Immature natural killer cell (primary cell): ENCODE results near the gene HDLBP. TPM values are rescaled to one million over a fixed set of nuclear protein-coding genes. Genes with fewer than 3 reads are reported as not detected.

Experiments used
- DNase-seq, 3 donors: peaks; one replicate each; pipeline ENCODE4 v3.0.0; 2022; ENCODE audit warnings: mixed read lengths in 1 of 3
- H3K27ac Mint-ChIP-seq, 6 donors: one replicate each; pipeline ENCODE4 v1.8.0; 2020; ENCODE audit warnings: mixed read lengths in 6 of 6, mild to moderate bottlenecking in 5 of 6, inconsistent platforms in 4 of 6, moderate library complexity in 3 of 6
- H3K27me3 Mint-ChIP-seq, 3 donors: one replicate each; pipeline ENCODE4 v1.8.0; 2020 to 2021; ENCODE audit warnings: low read depth in 3 of 3, mild to moderate bottlenecking in 3 of 3, mixed read lengths in 3 of 3, moderate library complexity in 3 of 3, inconsistent platforms in 1 of 3
- H3K36me3 Mint-ChIP-seq, 3 donors: one replicate each; pipeline ENCODE4 v1.8.0; 2020; ENCODE audit warnings: mixed read lengths in 3 of 3, inconsistent platforms in 2 of 3, mild to moderate bottlenecking in 2 of 3
- H3K4me1 Mint-ChIP-seq, 2 donors: one replicate each; pipeline ENCODE4 v1.8.0; 2020; ENCODE audit warnings: inconsistent platforms in 2 of 2, mild to moderate bottlenecking in 2 of 2, mixed read lengths in 2 of 2, moderate library complexity in 1 of 2
- H3K4me3 Mint-ChIP-seq, 5 donors: one replicate each; pipeline ENCODE4 v1.8.0; 2020; ENCODE audit warnings: mild to moderate bottlenecking in 5 of 5, mixed read lengths in 5 of 5, inconsistent platforms in 3 of 5, moderate library complexity in 3 of 5
- H3K9me3 Mint-ChIP-seq, 6 donors: one replicate each; pipeline ENCODE4 v1.8.0; 2020; ENCODE audit warnings: mild to moderate bottlenecking in 6 of 6, mixed read lengths in 6 of 6, inconsistent platforms in 4 of 6, moderate library complexity in 3 of 6
- polyA plus RNA-seq, 3 donors: library from polyadenylated mRNA; unstranded; fragments of 300-500 nt; fragmentation: Illumina TruSeq; gene quantifications; one replicate each; pipeline ENCODE4 v1.2.3, GENCODE V29; 2021

The HDLBP gene
- polyA plus RNA-seq, 3 donors from 2014 or later = 20.4 to 71.7 (median 31.5) TPM

DNA sequence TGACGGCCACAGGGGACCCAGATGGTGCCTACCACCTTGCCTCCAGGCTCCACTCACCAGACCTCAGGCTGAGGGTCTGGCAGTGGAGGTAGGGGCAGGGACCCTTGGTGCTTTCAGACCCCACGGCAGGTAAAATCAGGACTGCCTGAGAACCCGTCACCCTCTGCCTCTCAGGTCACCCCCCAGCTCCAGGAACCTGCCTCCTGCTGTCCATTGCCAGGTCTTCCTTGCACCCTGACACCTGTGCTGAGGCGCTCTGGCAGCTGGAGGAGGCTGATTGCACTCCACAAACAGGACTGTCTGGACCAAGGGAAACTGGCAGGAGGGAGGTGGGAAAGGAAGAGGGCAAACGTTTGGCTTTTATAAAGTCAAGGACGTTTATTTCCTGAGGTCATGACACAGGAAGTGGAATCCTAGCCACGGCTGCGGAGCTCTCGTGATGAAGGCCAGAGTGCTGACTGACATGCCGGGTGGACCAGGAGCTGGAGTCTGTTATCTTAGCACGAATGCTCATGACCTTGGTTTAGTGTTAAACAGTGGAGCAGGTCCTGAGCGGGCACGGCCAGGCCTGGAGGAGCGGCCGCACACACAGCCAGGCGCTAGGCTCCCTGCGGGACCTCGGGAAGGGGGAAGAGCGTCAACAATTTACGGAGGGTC is 86.5 kb downstream of the HDLBP start:
- H3K27me3 Mint-ChIP-seq = peaks cover 0 to 11% (median 3%) of the 10 kb centered on the region in 3 donors
- no peak for DNase-seq
- peaks cover 18 to 41% (median 21%) of the 10 kb centered on the region in 3 donors for H3K36me3 Mint-ChIP-seq
- H3K9me3 Mint-ChIP-seq = no peaks in the 10 kb centered on the region
- H3K4me3 Mint-ChIP-seq = no peak overlapping the region
- H3K27ac Mint-ChIP-seq = peak overlapping the region in 1 of 6 donors; percentile 13
- peaks cover 0 to 4% of the 10 kb centered on the region in 2 donors for H3K4me1 Mint-ChIP-seq

DNA sequence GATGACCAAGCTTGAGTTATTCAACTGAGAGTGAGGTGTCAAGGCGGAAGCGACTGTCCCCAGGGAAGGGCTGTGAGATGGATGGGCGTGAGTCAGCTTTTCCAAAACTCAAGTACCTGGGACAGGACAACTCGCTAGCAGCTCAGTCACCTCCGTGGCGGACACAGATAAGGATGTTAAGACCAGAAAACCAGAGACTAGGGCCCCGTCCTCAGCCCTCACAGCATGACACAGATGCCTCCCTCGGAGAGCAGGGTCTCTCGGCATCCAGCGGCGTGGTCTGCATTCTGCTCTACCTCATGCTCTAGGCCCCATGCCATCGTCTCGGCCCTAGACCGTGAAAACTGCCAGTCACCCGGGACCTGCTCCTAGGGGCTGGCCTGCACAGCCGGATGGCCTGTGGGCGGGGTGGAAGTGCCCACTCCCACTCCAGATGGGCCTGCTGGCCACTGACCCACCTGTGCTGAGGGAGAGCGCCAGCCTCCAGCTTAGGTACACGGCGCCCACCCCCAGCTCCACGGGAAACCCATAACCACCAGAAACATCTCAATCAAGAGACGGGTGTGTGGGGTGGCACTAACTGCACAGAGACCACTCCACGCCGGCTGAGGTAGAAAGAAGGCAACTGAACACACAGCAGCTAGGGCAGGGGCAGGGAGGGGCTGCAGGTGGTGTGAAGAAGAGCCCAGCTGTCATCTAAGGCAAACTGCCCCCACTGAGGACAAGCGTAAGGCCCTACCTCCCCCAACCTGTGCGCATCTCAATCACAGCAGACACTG is 87.2 kb downstream of the HDLBP start:
- Mint-ChIP-seq H3K36me3 (peaks cover 17 to 34% (median 18%) of the 10 kb centered on the region in 3 donors), H3K27me3 (peaks cover 0 to 11% (median 3%) of the 10 kb centered on the region in 3 donors), H3K4me3 (no peak overlapping the region), H3K4me1 (peaks cover 0 to 4% of the 10 kb centered on the region in 2 donors), H3K9me3 (no peaks in the 10 kb centered on the region), H3K27ac (no peak overlapping the region)
- DNase-seq = no peak

DNA sequence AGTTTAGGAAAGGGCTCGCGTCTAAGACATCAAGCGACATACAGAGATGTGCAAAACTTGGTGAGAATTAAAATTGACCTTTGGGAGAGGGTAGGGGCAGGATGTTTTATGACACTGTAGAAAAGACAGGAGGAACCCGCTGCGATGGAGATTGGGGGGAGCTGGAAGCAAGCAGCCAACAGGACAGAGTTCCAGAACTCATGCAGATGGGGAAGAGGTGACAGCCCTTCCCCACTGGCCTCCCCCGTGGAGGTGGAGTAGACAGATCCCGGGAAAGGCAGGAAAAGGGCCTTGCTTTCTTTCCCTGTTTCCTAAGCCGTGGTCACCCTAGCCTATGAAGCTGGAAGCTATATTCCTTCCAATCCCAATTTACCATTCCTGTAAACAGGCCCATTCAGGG is 87.9 kb downstream of the HDLBP start:
- no peak overlapping the region for H3K4me3 Mint-ChIP-seq
- H3K4me1 Mint-ChIP-seq = peaks cover 0 to 4% of the 10 kb centered on the region in 2 donors
- H3K27me3 Mint-ChIP-seq = peaks cover 0 to 12% (median 3%) of the 10 kb centered on the region in 3 donors
- peak overlapping the region in 1 of 6 donors; percentile 26 for H3K27ac Mint-ChIP-seq
- DNase-seq = no peak
- no peaks in the 10 kb centered on the region for H3K9me3 Mint-ChIP-seq
- peaks cover 17 to 34% (median 18%) of the 10 kb centered on the region in 3 donors for H3K36me3 Mint-ChIP-seq

DNA sequence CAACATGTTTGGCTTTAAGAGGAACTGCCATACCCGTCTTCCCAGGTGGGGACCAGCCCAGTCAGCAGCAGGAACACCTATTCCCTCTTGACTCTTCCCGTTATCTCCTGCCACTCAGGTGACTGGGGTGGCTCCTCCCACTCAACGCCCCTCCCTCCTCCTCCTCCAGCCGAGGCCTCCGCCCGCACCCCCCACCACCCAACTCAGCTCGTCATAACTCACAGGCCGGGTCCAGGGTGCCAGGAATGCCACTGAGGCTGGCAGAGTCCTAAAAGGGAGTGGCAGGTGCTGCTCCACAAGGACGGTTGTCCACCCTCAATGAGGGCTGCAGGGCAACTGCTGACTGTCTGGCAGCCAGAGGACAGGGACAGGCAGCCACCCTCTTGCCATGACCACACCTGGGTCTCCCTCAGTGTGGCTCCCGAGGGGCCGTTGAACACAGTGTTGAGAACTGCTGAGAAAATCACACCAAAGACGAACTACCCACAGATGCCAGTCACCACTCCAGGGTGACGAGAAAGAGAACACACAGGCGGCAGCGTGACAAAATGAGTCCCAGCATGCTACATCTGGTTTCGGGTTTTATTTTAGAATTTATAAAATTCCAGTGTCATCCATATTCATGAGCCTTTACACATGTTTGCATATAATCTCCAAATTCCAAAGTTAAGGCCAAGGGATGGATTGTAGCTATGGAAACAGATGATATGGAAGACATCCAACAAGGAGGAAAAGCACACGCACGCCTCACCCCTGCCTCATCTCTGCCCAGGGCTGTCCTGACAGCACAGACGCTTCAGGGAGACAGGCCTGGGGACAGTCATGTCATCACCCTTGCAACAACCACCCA is 88.5 kb downstream of the HDLBP start:
- H3K9me3 Mint-ChIP-seq = no peaks in the 10 kb centered on the region
- H3K4me1 Mint-ChIP-seq = peaks cover 0 to 4% of the 10 kb centered on the region in 2 donors
- H3K27ac Mint-ChIP-seq = peak overlapping the region in 1 of 6 donors; percentile 40
- no peak overlapping the region for H3K4me3 Mint-ChIP-seq
- H3K27me3 Mint-ChIP-seq = peaks cover 1 to 14% (median 3%) of the 10 kb centered on the region in 3 donors
- H3K36me3 Mint-ChIP-seq = peaks cover 16 to 34% (median 18%) of the 10 kb centered on the region in 3 donors
- DNase-seq = no peak

DNA sequence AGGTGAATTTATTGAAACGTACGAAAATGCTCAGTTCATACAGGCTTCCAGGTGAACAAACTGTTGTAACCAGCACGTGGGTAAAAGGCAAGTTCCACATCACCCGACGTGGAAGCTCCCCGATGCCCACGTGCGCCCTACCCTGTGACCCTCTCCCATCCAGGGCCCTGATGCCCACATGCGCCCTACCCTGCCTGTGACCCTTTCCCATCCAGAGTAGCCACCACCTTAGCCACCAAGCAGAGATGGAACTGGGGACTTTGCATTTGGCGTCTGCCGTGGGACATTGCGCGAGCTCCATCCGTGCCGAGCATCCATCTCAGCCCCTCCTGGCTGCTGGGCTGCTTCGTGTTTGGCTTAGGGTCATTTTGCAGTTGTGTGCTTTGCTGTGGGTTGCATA is 89.5 kb downstream of the HDLBP start:
- Mint-ChIP-seq H3K36me3 (peaks cover 8 to 25% (median 10%) of the 10 kb centered on the region in 3 donors), H3K27me3 (peaks cover 1 to 12% (median 3%) of the 10 kb centered on the region in 3 donors), H3K4me3 (no peak overlapping the region), H3K9me3 (no peaks in the 10 kb centered on the region), H3K27ac (no peak overlapping the region), H3K4me1 (peaks cover 0 to 3% of the 10 kb centered on the region in 2 donors)
- no peak for DNase-seq

DNA sequence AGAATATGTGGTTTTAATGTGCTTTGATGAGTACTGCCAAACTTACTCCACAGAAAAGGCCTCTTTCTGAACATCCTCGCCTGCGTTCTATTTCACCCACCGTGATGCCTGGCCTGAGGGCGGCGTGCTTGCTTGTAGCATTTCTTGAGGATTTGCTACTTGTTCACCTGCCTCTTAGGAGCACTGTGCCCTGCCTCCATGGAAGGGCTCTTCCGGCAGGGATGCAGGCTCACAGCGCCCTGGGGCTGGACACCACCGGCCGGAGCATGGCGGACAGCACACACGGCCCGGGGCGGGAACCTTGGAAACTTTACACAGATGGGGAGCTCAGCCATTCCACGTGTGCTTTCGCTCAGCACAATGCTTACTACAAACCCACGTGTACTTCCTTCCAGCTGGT is 89.9 kb downstream of the HDLBP start:
- Mint-ChIP-seq H3K4me1 (peaks cover 0 to 3% of the 10 kb centered on the region in 2 donors), H3K27me3 (peaks cover 1 to 12% (median 3%) of the 10 kb centered on the region in 3 donors), H3K4me3 (no peak overlapping the region), H3K36me3 (peaks cover 8 to 22% (median 10%) of the 10 kb centered on the region in 3 donors), H3K27ac (no peak overlapping the region), H3K9me3 (no peaks in the 10 kb centered on the region)
- no peak for DNase-seq

DNA sequence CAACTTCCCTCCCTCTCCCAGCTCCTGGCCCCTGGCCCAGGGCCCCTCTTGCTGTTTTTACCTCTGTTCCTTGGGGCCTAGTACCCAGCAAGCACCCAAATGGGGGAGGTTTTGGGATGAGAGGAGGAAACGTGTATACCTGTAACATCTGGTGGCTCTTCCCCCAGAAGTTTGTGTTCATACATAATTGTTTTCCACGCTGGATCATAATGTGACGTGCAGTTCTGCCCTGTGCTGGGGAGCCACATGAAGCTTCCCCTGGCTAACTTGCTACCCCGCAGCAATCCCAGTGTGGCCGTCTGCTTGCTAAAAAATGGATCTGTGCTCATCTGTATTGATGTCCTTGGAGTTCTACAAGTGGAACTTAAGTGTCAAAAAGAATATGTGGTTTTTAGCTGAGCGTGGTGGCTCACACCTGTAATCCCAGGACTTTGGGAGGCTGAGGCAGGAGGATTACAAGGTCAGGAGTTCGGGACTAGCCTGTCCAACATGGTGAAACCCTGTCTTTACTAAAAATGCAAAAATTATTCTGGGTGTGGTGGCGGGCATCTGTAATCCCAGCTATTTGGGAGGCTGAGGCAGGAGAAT is 90.5 kb downstream of the HDLBP start:
- Mint-ChIP-seq H3K27me3 (peaks cover 1 to 12% (median 3%) of the 10 kb centered on the region in 3 donors), H3K4me1 (peaks cover 3% of the 10 kb centered on the region in 2 donors), H3K27ac (no peak overlapping the region), H3K36me3 (peaks cover 8 to 17% (median 10%) of the 10 kb centered on the region in 3 donors), H3K4me3 (peak overlapping the region in 1 of 5 donors; percentile 29), H3K9me3 (no peaks in the 10 kb centered on the region)
- DNase-seq = no peak

DNA sequence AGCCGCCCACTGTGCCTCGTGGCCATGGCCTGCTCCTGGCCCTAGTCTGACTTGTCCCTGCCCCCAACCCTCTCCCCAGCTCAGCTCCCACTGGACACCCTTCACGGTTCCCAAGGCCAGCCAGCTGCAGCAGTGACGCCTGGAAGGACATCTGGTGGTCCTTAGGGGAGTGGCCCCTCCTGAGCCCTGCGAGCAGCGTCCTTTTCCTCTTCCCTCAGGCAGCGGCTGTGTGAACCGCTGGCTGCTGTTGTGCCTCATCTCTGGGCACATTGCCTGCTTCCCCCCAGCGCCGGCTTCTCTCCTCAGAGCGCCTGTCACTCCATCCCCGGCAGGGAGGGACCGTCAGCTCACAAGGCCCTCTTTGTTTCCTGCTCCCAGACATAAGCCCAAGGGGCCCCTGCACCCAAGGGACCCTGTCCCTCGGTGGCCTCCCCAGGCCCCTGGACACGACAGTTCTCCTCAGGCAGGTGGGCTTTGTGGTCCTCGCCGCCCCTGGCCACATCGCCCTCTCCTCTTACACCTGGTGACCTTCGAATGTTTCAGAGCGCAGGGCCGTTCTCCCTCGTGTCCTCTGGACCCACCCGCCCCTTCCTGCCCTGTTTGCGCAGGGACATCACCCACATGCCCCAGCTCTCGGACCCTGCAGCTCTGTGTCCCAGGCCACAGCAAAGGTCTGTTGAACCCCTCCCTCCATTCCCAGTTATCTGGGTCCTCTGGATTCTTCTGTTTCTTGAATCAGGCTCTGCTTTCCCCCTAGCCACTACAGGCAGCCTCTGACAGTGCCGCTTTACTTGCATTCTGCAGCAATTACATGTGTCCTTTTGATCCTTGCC is 91.2 kb downstream of the HDLBP start:
- Mint-ChIP-seq H3K4me1 (peaks cover 3 to 10% of the 10 kb centered on the region in 2 donors), H3K27ac (no peak overlapping the region), H3K9me3 (no peaks in the 10 kb centered on the region), H3K27me3 (peaks cover 1 to 9% (median 3%) of the 10 kb centered on the region in 3 donors), H3K36me3 (peaks cover 7 to 17% (median 9%) of the 10 kb centered on the region in 3 donors), H3K4me3 (peak overlapping the region in 1 of 5 donors; percentile 29)
- DNase-seq = no peak

DNA sequence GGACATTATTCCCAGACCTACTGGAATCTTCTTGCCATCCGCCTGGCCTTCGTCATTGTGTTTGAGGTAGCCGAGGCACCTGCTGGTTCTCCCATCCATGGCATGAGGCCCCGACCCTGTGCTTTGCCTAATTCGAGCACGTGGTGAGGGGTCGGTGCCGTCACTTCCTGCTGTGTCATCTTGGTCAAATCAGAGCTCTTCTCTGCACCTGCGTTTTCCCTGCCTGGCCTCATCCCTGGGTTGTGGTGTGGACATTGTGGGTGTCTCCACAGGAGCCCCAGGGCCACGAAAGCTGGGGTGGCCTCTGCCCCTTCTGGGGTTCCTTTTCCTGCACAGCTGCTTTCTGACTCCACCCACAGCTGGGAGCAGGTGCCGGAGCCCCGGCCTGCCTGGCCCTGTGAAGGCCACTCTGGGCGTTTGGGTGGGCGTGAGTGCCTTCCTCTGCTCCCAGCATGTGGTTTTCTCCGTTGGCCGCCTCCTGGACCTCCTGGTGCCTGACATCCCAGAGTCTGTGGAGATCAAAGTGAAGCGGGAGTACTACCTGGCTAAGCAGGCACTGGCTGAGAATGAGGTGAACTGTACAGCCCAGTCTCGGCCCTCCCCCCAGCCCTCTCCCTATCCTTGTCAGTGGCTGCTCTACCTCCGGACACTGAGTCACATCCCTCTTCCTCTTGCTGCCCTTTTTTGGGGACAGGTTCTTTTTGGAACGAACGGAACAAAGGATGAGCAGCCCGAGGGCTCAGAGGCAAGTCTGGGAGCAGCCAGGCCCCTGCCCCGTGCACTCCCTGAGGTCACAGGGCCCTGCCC is 92.1 kb downstream of the HDLBP start:
- no peak overlapping the region for H3K27ac Mint-ChIP-seq
- H3K4me3 Mint-ChIP-seq = no peak overlapping the region
- H3K36me3 Mint-ChIP-seq = peaks cover 5 to 13% (median 7%) of the 10 kb centered on the region in 3 donors
- peaks cover 1 to 11% (median 3%) of the 10 kb centered on the region in 3 donors for H3K27me3 Mint-ChIP-seq
- no peak for DNase-seq
- H3K4me1 Mint-ChIP-seq = peaks cover 9 to 18% of the 10 kb centered on the region in 2 donors
- no peaks in the 10 kb centered on the region for H3K9me3 Mint-ChIP-seq

DNA sequence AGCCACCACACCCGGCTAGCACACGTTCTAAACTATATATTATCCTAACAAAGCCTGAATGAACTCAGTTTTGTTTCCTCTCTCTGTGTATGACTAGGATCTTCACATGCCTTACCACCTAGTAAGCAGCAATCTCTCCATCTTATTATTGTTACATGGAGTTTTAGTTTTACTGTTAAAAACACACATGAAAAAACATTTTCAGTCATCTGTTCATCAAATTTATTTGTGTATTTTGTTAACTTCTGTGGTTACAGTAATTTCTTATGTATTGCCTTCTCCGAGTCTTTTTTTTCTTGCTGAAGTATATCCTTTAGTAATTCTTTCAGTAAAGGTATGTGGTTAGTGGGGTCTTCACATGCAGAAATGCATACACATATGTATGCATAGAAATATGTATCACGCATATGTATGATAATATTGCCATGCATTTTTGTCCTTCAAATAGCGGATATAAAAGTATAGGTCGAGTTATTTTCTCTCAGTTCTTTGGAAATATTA is 95.6 kb downstream of the HDLBP start:
- no peak for DNase-seq
- Mint-ChIP-seq H3K4me1 (peaks cover 11 to 20% of the 10 kb centered on the region in 2 donors), H3K4me3 (peak overlapping the region; percentile 0 to 94 (median 48)), H3K27me3 (peaks cover 3 to 12% (median 4%) of the 10 kb centered on the region in 3 donors), H3K9me3 (no peaks in the 10 kb centered on the region), H3K36me3 (no peaks in the 10 kb centered on the region), H3K27ac (no peak overlapping the region)

DNA sequence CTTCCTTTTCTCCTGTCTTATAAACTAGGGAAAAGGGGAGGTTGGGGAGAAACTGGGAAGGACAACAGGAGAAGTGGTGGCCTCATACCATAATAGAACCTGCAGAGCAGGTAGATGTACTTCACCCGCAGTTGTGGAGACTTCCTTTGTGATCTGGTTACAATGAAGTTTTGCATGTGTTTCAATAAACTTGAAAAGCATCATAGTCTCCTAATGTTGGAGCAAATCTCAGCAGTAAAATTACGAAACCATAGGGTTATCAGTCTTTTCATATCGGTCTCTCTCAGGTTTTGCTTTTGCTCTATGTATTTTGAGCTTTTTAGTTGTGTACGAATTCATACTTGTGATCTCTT is 96.5 kb downstream of the HDLBP start:
- Mint-ChIP-seq H3K4me3 (peak overlapping the region; percentile 82 to 95 (median 92)), H3K27ac (peak overlapping the region in 4 of 6 donors; percentile 45 to 91 (median 64)), H3K9me3 (no peaks in the 10 kb centered on the region), H3K27me3 (peaks cover 0 to 10% (median 4%) of the 10 kb centered on the region in 3 donors), H3K4me1 (peaks cover 11 to 20% of the 10 kb centered on the region in 2 donors), H3K36me3 (no peaks in the 10 kb centered on the region)
- no peak for DNase-seq
